T-cell (primary cell): ENCODE data around the gene MXRA8. TPM values are rescaled to one million over a fixed set of nuclear protein-coding genes. Genes with fewer than 3 reads are reported as not detected.
"Not testable (repeated sequence)": the region's sequence is repeated elsewhere in the genome, so short reads cannot be mapped to it uniquely, and the experiment has no call there.

Experiments
- ATAC-seq, 4 experiments: fragments of 200-7000 bp in 3 of 4; fragments of 150-1000 bp in 1 of 4; cut with Tn5 transposase; replicated peaks in 1 of 4; 1 replicate in 3 of 4; 2 replicates in 1 of 4; pipeline ENCODE4 v1.10.0; 2021; ENCODE audit warnings: moderate library complexity in 3 of 4, mild to moderate bottlenecking in 2 of 4, moderate number of reproducible peaks in 1 of 4
- CTCF ChIA-PET, 2 donors: fragments of 300-600 bp; sonication (Branson Sonifier 250); formaldehyde crosslinking; loops; one replicate each; lab custom pipeline; 2022; ENCODE audit warnings: antibody characterized with exemption in 2 of 2; lab: Charles Lee
- POLR2A ChIA-PET, 2 donors: fragments of 300-600 bp; sonication (Branson Sonifier 250); formaldehyde crosslinking; loops; one replicate each; lab custom pipeline; 2022; ENCODE audit warnings: antibody characterized with exemption in 2 of 2; lab: Charles Lee
- DNase-seq, 35 experiments: peaks; one replicate each; pipeline versions ENCODE4 v3.0.0 to v3.0.0-alpha.2; 2013 to 2023
- H3K27ac ChIP-seq: one replicate; pipeline ENCODE4 v1.5.1; 2013; ENCODE audit warnings: low read length
- H3K27me3 ChIP-seq, 2 experiments: replicated peaks in 1 of 2; 1 replicate in 1 of 2; 2 replicates in 1 of 2; pipeline versions ENCODE4 v1.6.1 to v1.7.0; 2013; ENCODE audit warnings: low read length in 1 of 2, mixed read lengths in 1 of 2; ENCODE audit not compliant: control insufficient read depth in 2 of 2, insufficient read depth in 2 of 2; ENCODE audit errors: extremely low read depth in 1 of 2
- H3K36me3 ChIP-seq, 2 donors: 1 replicate in 1 of 2; 2 replicates in 1 of 2; pipeline versions ENCODE4 v1.6.1 to v1.7.0; 2013; ENCODE audit warnings: low read length in 1 of 2; ENCODE audit not compliant: control insufficient read depth in 2 of 2, insufficient read depth in 1 of 2; ENCODE audit errors: extremely low read depth in 1 of 2
- H3K4me1 ChIP-seq, 2 experiments: 1 replicate in 1 of 2; 2 replicates in 1 of 2; pipeline versions ENCODE4 v1.6.1 to v1.7.0; 2013; ENCODE audit warnings: low read length in 2 of 2, mixed read lengths in 1 of 2; ENCODE audit not compliant: insufficient read depth in 2 of 2, control insufficient read depth in 1 of 2; ENCODE audit errors: extremely low read depth in 1 of 2
- H3K4me3 ChIP-seq, 2 donors: 1 replicate in 1 of 2; 2 replicates in 1 of 2; pipeline versions ENCODE4 v1.5.1 to v1.7.0; 2013; ENCODE audit warnings: mild to moderate bottlenecking in 2 of 2, low read length in 1 of 2, moderate library complexity in 1 of 2; ENCODE audit not compliant: control insufficient read depth in 1 of 2; ENCODE audit errors: extremely low read depth in 1 of 2
- H3K9me3 ChIP-seq: 2 replicates; pipeline ENCODE4 v1.7.0; 2013
- H3K27ac Mint-ChIP-seq, 2 donors: one replicate each; pipeline ENCODE4 v1.8.0; 2020 to 2021; ENCODE audit warnings: mild to moderate bottlenecking in 2 of 2, mixed read lengths in 2 of 2
- H3K27me3 Mint-ChIP-seq, 2 donors: one replicate each; pipeline ENCODE4 v1.8.0; 2021 to 2022; ENCODE audit warnings: mixed read lengths in 2 of 2
- H3K36me3 Mint-ChIP-seq: one replicate; pipeline ENCODE4 v1.8.0; 2021; ENCODE audit warnings: mixed read lengths
- H3K4me1 Mint-ChIP-seq, 3 donors: one replicate each; pipeline ENCODE4 v1.8.0; 2020 to 2022; ENCODE audit warnings: mixed read lengths in 3 of 3, mild to moderate bottlenecking in 1 of 3
- H3K4me3 Mint-ChIP-seq, 3 donors: one replicate each; pipeline ENCODE4 v1.8.0; 2020 to 2022; ENCODE audit warnings: mild to moderate bottlenecking in 3 of 3, mixed read lengths in 3 of 3, moderate library complexity in 3 of 3
- H3K9me3 Mint-ChIP-seq, 3 donors: one replicate each; pipeline ENCODE4 v1.8.0; 2020 to 2022; ENCODE audit warnings: mixed read lengths in 3 of 3
- WGBS: methylation state at CpG from one replicate; pipeline ENCODE4 v1.1.5; 2013; ENCODE audit warnings: missing lambda C conversion rate; ENCODE audit not compliant: insufficient coverage; 5-methylcytosine and 5-hydroxymethylcytosine counted together
- total RNA-seq, 35 experiments: library from RNA in 6 of 35; stranded (reverse) in 6 of 35; fragments of 120-200 nt in 1 of 35; gene quantifications; one replicate each; pipeline versions ENCODE4 v1.2.1 to v1.2.4 and lab custom pipeline; 2013 to 2026

Gene MXRA8
- total RNA-seq, 5 donors from 2014 or later (not counting 1 experiment from before 2014, with no cell fraction given): 0.99 to 6.8 (median 1.9) TPM

DNA sequence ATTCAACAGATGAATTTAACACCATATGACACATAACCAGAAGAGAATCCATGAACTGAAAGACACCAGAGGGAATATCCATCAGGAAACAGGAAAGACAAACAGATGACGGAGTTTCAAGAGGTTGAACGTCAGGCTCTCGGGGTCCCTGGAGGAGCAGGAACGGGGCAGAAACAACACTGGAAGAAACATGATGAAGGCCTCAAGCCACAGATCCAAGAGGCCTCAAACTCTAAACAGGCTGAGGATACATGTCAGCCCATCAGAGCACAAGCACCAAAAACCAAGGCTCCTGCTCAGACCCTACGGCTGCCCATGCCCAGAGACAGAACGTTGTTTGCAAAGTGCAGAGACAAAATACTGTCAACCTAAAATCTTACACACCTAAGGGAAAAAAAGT lies 40.9 kb downstream of the MXRA8 start:
- Mint-ChIP-seq H3K27ac (peak overlapping the region in 1 of 2 donors; percentile 16), H3K4me1 (peaks cover 5 to 17% (median 16%) of the 10 kb centered on the region in 3 donors), H3K4me3 (no peak overlapping the region), H3K27me3 (no peaks in the 10 kb centered on the region), H3K36me3 (peaks cover 19% of the 10 kb centered on the region), H3K9me3 (no peaks in the 10 kb centered on the region)
- H3K9me3 ChIP-seq: no peaks in the 10 kb centered on the region
- DNase-seq (no peak), ATAC-seq (no peak)
- no peak overlapping the region for H3K27ac ChIP-seq
- POLR2A ChIA-PET: no interaction called here
- H3K4me1 ChIP-seq: peaks cover 0 to 23% of the 10 kb centered on the region in 2 experiments
- 96% methylated on average over 4 of the region's 6 CpGs for WGBS
- no peak overlapping the region for H3K4me3 ChIP-seq
- H3K36me3 ChIP-seq: peaks cover 37 to 61% of the 10 kb centered on the region in 2 donors
- H3K27me3 ChIP-seq: no peaks in the 10 kb centered on the region
- CTCF ChIA-PET: no interaction called here

GRCh38 chr1:1316199-1316598 lies 42.2 kb downstream of the MXRA8 start:
- peaks cover 19% of the 10 kb centered on the region for H3K36me3 Mint-ChIP-seq

DNA sequence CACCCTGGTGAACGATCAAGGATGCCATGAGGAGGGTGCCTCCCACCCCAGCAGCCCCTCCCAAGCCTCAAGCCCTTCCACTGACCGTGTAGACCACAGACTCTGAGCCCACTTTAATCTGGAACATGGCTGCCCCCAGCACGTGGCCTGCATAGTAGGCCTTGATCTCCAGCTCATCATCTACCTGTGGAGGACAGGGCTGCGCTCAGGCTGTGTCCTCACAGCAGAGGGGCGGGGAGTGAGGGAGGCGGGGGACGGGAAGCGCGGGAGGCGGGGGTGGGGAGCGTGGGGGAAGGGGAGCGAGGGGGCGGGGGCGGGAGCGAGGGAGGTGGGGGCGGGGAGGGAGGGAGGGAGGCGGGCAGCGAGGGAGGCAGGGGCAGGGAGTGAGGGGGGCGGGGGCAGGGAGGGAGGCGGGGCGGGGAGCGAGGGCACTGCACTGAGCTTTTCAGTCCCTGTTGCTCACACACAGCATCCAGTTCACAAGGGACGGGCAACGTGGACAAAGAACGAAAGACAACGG lies 42.9 kb downstream of the MXRA8 start:
- CTCF ChIA-PET: interaction anchor here in 1 of 2 donors (0.5 kb wide), 1 partner anchor 87 kb away, joined by 3 read pairs; no protein-coding TSS in a partner anchor
- no peaks in the 10 kb centered on the region for H3K27me3 Mint-ChIP-seq
- Histone ChIP-seq H3K4me1 (peaks cover 0 to 5% of the 10 kb centered on the region in 2 experiments), H3K9me3 (no peaks in the 10 kb centered on the region), H3K27ac (no peak overlapping the region), H3K27me3 (no peaks in the 10 kb centered on the region), H3K4me3 (no peak overlapping the region), H3K36me3 (peaks cover 32 to 69% of the 10 kb centered on the region in 2 donors)
- POLR2A ChIA-PET: no interaction called here
- DNase-seq: no peak
- peaks cover 19% of the 10 kb centered on the region for H3K36me3 Mint-ChIP-seq
- peaks cover 0 to 9% (median 5%) of the 10 kb centered on the region in 3 donors for H3K4me1 Mint-ChIP-seq
- WGBS: 95% methylated on average over 5 of the region's 26 CpGs
- no peaks in the 10 kb centered on the region for H3K9me3 Mint-ChIP-seq
- no peak overlapping the region for H3K27ac Mint-ChIP-seq
- H3K4me3 Mint-ChIP-seq: no peak overlapping the region
- ATAC-seq: no peak

More at GRCh38 chr1:1316199-1316598, 42.2 kb downstream of the MXRA8 start:
- ATAC-seq, H3K27ac Mint-ChIP-seq, DNase-seq, H3K9me3 Mint-ChIP-seq, H3K27ac ChIP-seq, POLR2A ChIA-PET, H3K4me1 Mint-ChIP-seq, H3K27me3 ChIP-seq, CTCF ChIA-PET, H3K4me3 Mint-ChIP-seq, H3K4me3 ChIP-seq, H3K27me3 Mint-ChIP-seq, H3K9me3 ChIP-seq: not testable (repeated sequence)
- H3K4me1 ChIP-seq: peaks cover 0 to 12% of the 10 kb centered on the region in 2 experiments
- 93% methylated on average over 3 of the region's 8 CpGs for WGBS
- H3K36me3 ChIP-seq: peaks cover 39 to 72% of the 10 kb centered on the region in 2 donors

DNA sequence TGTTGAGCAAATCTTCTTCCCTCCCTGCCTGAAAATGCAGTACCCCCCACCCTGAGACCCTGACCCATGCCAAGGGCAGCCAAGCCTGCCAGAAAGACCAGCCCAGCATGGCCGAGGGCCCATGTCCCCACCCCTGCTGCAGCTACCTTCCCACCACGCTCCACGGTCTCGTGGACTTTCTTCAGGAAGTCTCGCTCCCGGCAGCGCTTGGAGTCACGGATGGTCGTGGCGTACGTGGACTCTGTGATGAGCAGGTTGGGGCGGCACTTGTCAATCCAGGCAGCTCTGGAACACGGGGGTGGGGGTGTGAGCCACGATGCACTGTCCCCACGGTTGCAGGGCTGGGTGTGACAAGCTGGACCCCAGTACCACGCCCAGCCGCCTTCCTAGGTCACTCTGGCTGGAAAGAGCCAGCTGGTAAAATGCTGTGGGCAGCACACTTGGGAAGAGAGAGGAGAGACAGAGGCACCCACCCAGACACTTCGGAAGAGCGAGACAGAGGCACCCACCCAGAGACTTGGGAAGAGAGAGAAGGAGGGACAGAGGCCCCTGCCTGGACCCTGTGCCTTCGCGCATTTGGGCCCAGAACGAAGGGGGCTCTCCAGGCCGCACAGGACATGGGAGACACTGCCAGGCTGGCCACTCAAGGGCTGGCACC lies 43.5 kb downstream of the MXRA8 start:
- ChIA-PET POLR2A (no interaction called here), CTCF (no interaction called here)
- Histone ChIP-seq H3K9me3 (no peaks in the 10 kb centered on the region), H3K4me3 (no peak overlapping the region), H3K27me3 (no peaks in the 10 kb centered on the region), H3K4me1 (peaks cover 0 to 5% of the 10 kb centered on the region in 2 experiments), H3K27ac (no peak overlapping the region), H3K36me3 (peaks cover 31 to 64% of the 10 kb centered on the region in 2 donors)
- DNase-seq (no peak), ATAC-seq (no peak)
- Mint-ChIP-seq H3K27ac (no peak overlapping the region), H3K36me3 (peaks cover 19% of the 10 kb centered on the region), H3K27me3 (no peaks in the 10 kb centered on the region), H3K4me1 (peaks cover 0 to 4% (median 1%) of the 10 kb centered on the region in 3 donors), H3K4me3 (no peak overlapping the region), H3K9me3 (no peaks in the 10 kb centered on the region)
- 94% methylated on average over 21 of the region's 23 CpGs for WGBS

GRCh38 chr1:1314237-1314586 lies 44.1 kb downstream of the MXRA8 start:
- CTCF ChIA-PET: no interaction called here
- Mint-ChIP-seq H3K27ac (no peak overlapping the region), H3K4me3 (no peak overlapping the region), H3K4me1 (peaks cover 0 to 5% (median 1%) of the 10 kb centered on the region in 3 donors), H3K9me3 (no peaks in the 10 kb centered on the region), H3K36me3 (peaks cover 15% of the 10 kb centered on the region), H3K27me3 (no peaks in the 10 kb centered on the region)
- 96% methylated on average over 14 of the region's 15 CpGs for WGBS
- no peaks in the 10 kb centered on the region for H3K27me3 ChIP-seq
- H3K4me1 ChIP-seq: peaks cover 0 to 11% of the 10 kb centered on the region in 2 experiments
- H3K4me3 ChIP-seq: no peak overlapping the region
- H3K27ac ChIP-seq: no peak overlapping the region
- peaks cover 26 to 60% of the 10 kb centered on the region in 2 donors for H3K36me3 ChIP-seq
- no peaks in the 10 kb centered on the region for H3K9me3 ChIP-seq
- POLR2A ChIA-PET: no interaction called here
- ATAC-seq: no peak
- DNase-seq: no peak

DNA sequence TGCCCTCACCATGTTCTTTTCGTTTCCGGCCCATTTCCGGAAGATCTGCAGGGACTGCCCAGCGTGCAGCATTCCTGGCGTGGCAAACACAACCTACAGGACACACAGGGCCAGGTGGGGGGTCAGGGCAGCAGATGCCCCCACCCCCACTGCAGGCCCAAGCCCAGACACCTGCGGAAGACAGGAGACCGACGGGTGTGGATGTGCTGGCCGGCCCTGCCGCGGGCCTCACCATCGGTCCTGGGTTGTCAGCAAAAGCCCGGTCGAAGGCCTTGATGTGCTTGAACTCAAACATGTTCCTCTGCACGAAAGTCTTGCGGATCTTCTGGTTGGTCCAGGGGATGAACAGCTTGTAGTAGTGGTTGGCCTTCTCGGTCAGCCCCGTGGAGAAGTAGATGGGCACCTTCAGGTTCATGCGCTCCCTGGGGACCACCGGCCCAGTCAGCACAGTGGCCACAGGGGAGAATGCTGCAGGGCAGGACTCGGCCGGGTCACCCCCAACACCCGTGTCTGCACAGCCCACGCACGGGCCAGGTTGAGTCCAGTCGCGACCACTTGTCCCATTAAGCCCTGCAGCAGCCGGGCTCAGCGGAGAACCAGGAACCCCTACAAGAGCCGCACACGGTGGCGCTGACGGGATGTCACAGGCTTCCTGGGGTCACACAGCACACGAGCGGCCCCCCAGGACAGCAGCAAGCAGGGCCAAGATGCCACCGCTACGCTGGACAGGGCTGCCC lies 44.7 kb downstream of the MXRA8 start:
- CTCF ChIA-PET: no interaction called here
- WGBS: 96% methylated on average over 36 of the region's 37 CpGs
- Mint-ChIP-seq H3K27me3 (no peaks in the 10 kb centered on the region), H3K4me3 (no peak overlapping the region), H3K4me1 (peaks cover 0 to 5% (median 1%) of the 10 kb centered on the region in 3 donors), H3K9me3 (no peaks in the 10 kb centered on the region), H3K36me3 (peaks cover 13% of the 10 kb centered on the region), H3K27ac (no peak overlapping the region)
- Histone ChIP-seq H3K9me3 (no peaks in the 10 kb centered on the region), H3K4me3 (no peak overlapping the region), H3K27ac (no peak overlapping the region), H3K27me3 (no peaks in the 10 kb centered on the region), H3K4me1 (peaks cover 0 to 14% of the 10 kb centered on the region in 2 experiments), H3K36me3 (peaks cover 20 to 55% of the 10 kb centered on the region in 2 donors)
- DNase-seq: no peak
- no peak for ATAC-seq
- POLR2A ChIA-PET: no interaction called here
